ENCODE results near the gene SLC7A1. TPM values are rescaled to one million over a fixed set of nuclear protein-coding genes. Genes with fewer than 3 reads are reported as not detected.
"Not testable (repeated sequence)": the region's sequence is repeated elsewhere in the genome, so short reads cannot be mapped to it uniquely, and the experiment has no call there.

The SLC7A1 gene
- total RNA-seq, result 10 to 100 TPM in 2 of 3 donors, 1 to 10 TPM in 1; 6.6 to 15.4 (median 12.7) TPM

- peak within 1 kb of the TSS; percentile 92 to 95 for H3K27ac ChIP-seq
Observed at GRCh38 chr13:29595380-29596063, at the start of gene SLC7A1. Gene SLC7A1, minus strand, starts transcription at chr13:29595688. Its CDS starts 59,500 bp downstream, at chr13:29536188.

GRCh38 chr13:29640665-29641064 is 45.2 kb upstream of the SLC7A1 start:
- no peaks in the 10 kb centered on the region for H3K9me3 ChIP-seq
- no peak overlapping the region for H3K27ac ChIP-seq
- H3K36me3 ChIP-seq, result no peaks in the 10 kb centered on the region
- H3K27me3 ChIP-seq, result no peaks in the 10 kb centered on the region
- H3K4me3 ChIP-seq, result no peak overlapping the region
- no peaks in the 10 kb centered on the region for H3K4me1 ChIP-seq
- intact Hi-C loops (cut with DNase I; ENCODE audit: low total_unique reads), result no loop called here
- no peak for DNase-seq (ENCODE audit: low spot score in 2 of 2)
- TF ChIP-seq POLR2A (IDR thresholded peaks at IDR 0.05) (no peak), CTCF (IDR thresholded peaks at IDR 0.05) (no peak), POLR2AphosphoS5 (IDR thresholded peaks at IDR 0.05) (no peak)

More at GRCh38 chr13:29595380-29596063, at the start of gene SLC7A1:
- Histone ChIP-seq H3K27me3 (no peaks in the 10 kb centered on the region), H3K4me3 (peak within 1 kb of the TSS; percentile 86 to 95 (median 88)), H3K9me3 (no peaks in the 10 kb centered on the region), H3K4me1 (no peaks in the 10 kb centered on the region), H3K36me3 (no peaks in the 10 kb centered on the region)
- DNase-seq (ENCODE audit: low spot score in 2 of 2), result peak; percentile 67 to 69
- intact Hi-C loops (cut with DNase I; ENCODE audit: low total_unique reads), result no loop called here
- TF ChIP-seq POLR2AphosphoS5 (IDR thresholded peaks at IDR 0.05), result no peak
- no peak for TF ChIP-seq POLR2A (IDR thresholded peaks at IDR 0.05)
- no peak for TF ChIP-seq CTCF (IDR thresholded peaks at IDR 0.05)

GRCh38 chr13:29636831-29637230 is 41.3 kb upstream of the SLC7A1 start:
- intact Hi-C loops (cut with DNase I; ENCODE audit: low total_unique reads); DNase-seq (ENCODE audit: low spot score in 2 of 2): not testable (repeated sequence)

GRCh38 chr13:29624997-29625396 is 29.5 kb upstream of the SLC7A1 start:
- Histone ChIP-seq H3K4me1 (no peaks in the 10 kb centered on the region), H3K27ac (no peak overlapping the region), H3K4me3 (no peak overlapping the region), H3K9me3 (no peaks in the 10 kb centered on the region), H3K27me3 (no peaks in the 10 kb centered on the region), H3K36me3 (no peaks in the 10 kb centered on the region)
- DNase-seq (ENCODE audit: low spot score in 2 of 2), result no peak
- intact Hi-C loops (cut with DNase I; ENCODE audit: low total_unique reads), result no loop called here
- TF ChIP-seq CTCF (IDR thresholded peaks at IDR 0.05) (no peak), POLR2AphosphoS5 (IDR thresholded peaks at IDR 0.05) (no peak), POLR2A (IDR thresholded peaks at IDR 0.05) (no peak)

More at GRCh38 chr13:29636831-29637230, 41.3 kb upstream of the SLC7A1 start:
- not testable (repeated sequence) for H3K9me3 ChIP-seq, H3K27me3 ChIP-seq, H3K4me3 ChIP-seq, H3K4me1 ChIP-seq, H3K36me3 ChIP-seq, H3K27ac ChIP-seq

GRCh38 chr13:29621841-29622240 is 26.4 kb upstream of the SLC7A1 start:
- Histone ChIP-seq H3K9me3 (peaks cover 6 to 9% of the 10 kb centered on the region in 2 donors), H3K27me3 (no peaks in the 10 kb centered on the region), H3K4me3 (no peak overlapping the region), H3K4me1 (no peaks in the 10 kb centered on the region), H3K27ac (no peak overlapping the region), H3K36me3 (no peaks in the 10 kb centered on the region)
- no peak for TF ChIP-seq POLR2A (IDR thresholded peaks at IDR 0.05)
- TF ChIP-seq POLR2AphosphoS5 (IDR thresholded peaks at IDR 0.05), result no peak
- TF ChIP-seq CTCF (IDR thresholded peaks at IDR 0.05), result no peak
- intact Hi-C loops (cut with DNase I; ENCODE audit: low total_unique reads), result no loop called here
- DNase-seq (ENCODE audit: low spot score in 2 of 2), result no peak

All from breast epithelium (tissue), 4 donors.